ENCODE results near the gene KLK11.

Gene KLK11

GRCh38 chr19:51026554-51026831, at the start of gene KLK11:
TSS of gene KLK11 (minus strand) at chr19:51026616. CDS start at chr19:51025631, 985 bp downstream.
- DNase-seq (ENCODE audit: extremely low read depth, low read depth), result no peak
- H3K4me3 ChIP-seq (replicated peaks; ENCODE audit: low read depth, low read length), result no peak within 1 kb of the TSS
- TF ChIP-seq CTCF (IDR thresholded peaks at IDR 0.05; ENCODE audit: low read depth, low read length, missing control alignments), result no peak

GRCh38 chr19:51075998-51076397, 49.6 kb upstream of the KLK11 start:
- DNase-seq (ENCODE audit: extremely low read depth, low read depth), result no peak
- no peak for TF ChIP-seq CTCF (IDR thresholded peaks at IDR 0.05; ENCODE audit: low read depth, low read length, missing control alignments)
- H3K4me3 ChIP-seq (replicated peaks; ENCODE audit: low read depth, low read length), result no peak overlapping the region

GRCh38 chr19:51071095-51071405, 44.6 kb upstream of the KLK11 start:
- no peak for TF ChIP-seq CTCF (IDR thresholded peaks at IDR 0.05; ENCODE audit: low read depth, low read length, missing control alignments)
- DNase-seq (ENCODE audit: extremely low read depth, low read depth), result no peak
- H3K4me3 ChIP-seq (replicated peaks; ENCODE audit: low read depth, low read length), result no peak overlapping the region

GRCh38 chr19:51070334-51071094, 44.1 kb upstream of the KLK11 start:
- no peak for TF ChIP-seq CTCF (IDR thresholded peaks at IDR 0.05; ENCODE audit: low read depth, low read length, missing control alignments)
- H3K4me3 ChIP-seq (replicated peaks; ENCODE audit: low read depth, low read length), result no peak overlapping the region
- DNase-seq (ENCODE audit: extremely low read depth, low read depth), result no peak

GRCh38 chr19:51066393-51067186, 40.2 kb upstream of the KLK11 start:
- no peak for DNase-seq (ENCODE audit: extremely low read depth, low read depth)
- no peak overlapping the region for H3K4me3 ChIP-seq (replicated peaks; ENCODE audit: low read depth, low read length)
- TF ChIP-seq CTCF (IDR thresholded peaks at IDR 0.05; ENCODE audit: low read depth, low read length, missing control alignments), result no peak

- DNase-seq (ENCODE audit: extremely low read depth, low read depth), result no peak
- H3K4me3 ChIP-seq (replicated peaks; ENCODE audit: low read depth, low read length), result no peak overlapping the region
- no peak for TF ChIP-seq CTCF (IDR thresholded peaks at IDR 0.05; ENCODE audit: low read depth, low read length, missing control alignments)
These were observed 39.0 kb upstream of the KLK11 start for GRCh38 chr19:51065221-51065960.
